Ascending aorta (tissue), 2 donors: ENCODE measurements around the gene ITFG2. TPM values are rescaled to one million over a fixed set of nuclear protein-coding genes. Genes with fewer than 3 reads are reported as not detected.
"Not testable (repeated sequence)": the region's sequence is repeated elsewhere in the genome, so short reads cannot be mapped to it uniquely, and the experiment has no call there.

ENCODE experiments used
- DNase-seq, 2 donors: peaks; one replicate each; pipeline ENCODE4 v3.0.0-alpha.2; 2019; ENCODE audit warnings: low spot score in 2 of 2
- H3K27ac ChIP-seq, 2 donors: fragments of 200-600 bp; sonication (generic); one replicate each; pipeline ENCODE4 v1.5.1; 2016 to 2017; ENCODE audit warnings: mild to moderate bottlenecking in 1 of 2
- H3K27me3 ChIP-seq: fragments of 200-600 bp; sonication (generic); one replicate; pipeline ENCODE4 v1.5.1; 2017
- H3K36me3 ChIP-seq, 2 donors: fragments of 200-600 bp; sonication (generic); one replicate each; pipeline ENCODE4 v1.5.1; 2016
- H3K4me1 ChIP-seq, 2 donors: fragments of 200-600 bp; sonication (generic); one replicate each; pipeline ENCODE4 v1.5.1; 2016 to 2017; ENCODE audit warnings: mild to moderate bottlenecking in 1 of 2
- H3K4me3 ChIP-seq, 2 donors: fragments of 200-600 bp; sonication (generic); one replicate each; pipeline ENCODE4 v1.5.1; 2016 to 2017; ENCODE audit warnings: mild to moderate bottlenecking in 1 of 2
- H3K9me3 ChIP-seq, 2 donors: fragments of 200-600 bp; sonication (generic); one replicate each; pipeline ENCODE4 v1.5.1; 2016
- CTCF ChIP-seq, 3 experiments: fragments of 200-600 bp in 2 of 3; fragments of 450-650 bp in 1 of 3; sonication (generic) in 2 of 3; IDR thresholded peaks; one replicate each; pipeline ENCODE4 v1.5.1; 2016 to 2019; ENCODE audit warnings: antibody characterized with exemption in 3 of 3, mild to moderate bottlenecking in 1 of 3, moderate library complexity in 1 of 3
- intact Hi-C: fragments of 100-400 bp; cut with DNase I; formaldehyde crosslinking; loops from one replicate; pipeline ENCODE4 v1.15.1; 2023
- total RNA-seq: library from RNA; depleted of rRNA; stranded (reverse); fragments of >200 nt; gene quantifications from one replicate; pipeline ENCODE4 v1.1.0, GENCODE V29; 2016

The ITFG2 gene
- total RNA-seq, 1 donor from 2014 or later = 19.9 TPM

- no peaks in the 10 kb centered on the region for H3K9me3 ChIP-seq
- no peak overlapping the region for H3K4me3 ChIP-seq
- no peaks in the 10 kb centered on the region for H3K27me3 ChIP-seq
- intact Hi-C loops = no loop called here
- H3K36me3 ChIP-seq = no peaks in the 10 kb centered on the region
- no peak for TF ChIP-seq CTCF (IDR thresholded peaks at IDR 0.05)
- H3K4me1 ChIP-seq = no peaks in the 10 kb centered on the region
- DNase-seq = no peak
- no peak overlapping the region for H3K27ac ChIP-seq
Measured at GRCh38 chr12:2769866-2770533, 42.5 kb upstream of the ITFG2 start.

GRCh38 chr12:2770544-2770943, 41.9 kb upstream of the ITFG2 start:
- H3K4me1 ChIP-seq, H3K4me3 ChIP-seq, H3K36me3 ChIP-seq, H3K27me3 ChIP-seq, H3K9me3 ChIP-seq, H3K27ac ChIP-seq, intact Hi-C loops, DNase-seq: not testable (repeated sequence)

GRCh38 chr12:2772370-2772769, 40.1 kb upstream of the ITFG2 start:
- Histone ChIP-seq H3K36me3 (no peaks in the 10 kb centered on the region), H3K4me1 (no peaks in the 10 kb centered on the region), H3K9me3 (no peaks in the 10 kb centered on the region), H3K4me3 (no peak overlapping the region), H3K27ac (no peak overlapping the region), H3K27me3 (no peaks in the 10 kb centered on the region)
- no peak for DNase-seq
- intact Hi-C loops = no loop called here
- no peak for TF ChIP-seq CTCF (IDR thresholded peaks at IDR 0.05)

- Histone ChIP-seq H3K27me3 (no peaks in the 10 kb centered on the region), H3K4me3 (no peak overlapping the region), H3K27ac (no peak overlapping the region), H3K9me3 (no peaks in the 10 kb centered on the region), H3K4me1 (no peaks in the 10 kb centered on the region), H3K36me3 (no peaks in the 10 kb centered on the region)
- no peak for TF ChIP-seq CTCF (IDR thresholded peaks at IDR 0.05)
- intact Hi-C loops = no loop called here
- DNase-seq = no peak
Measured at GRCh38 chr12:2773199-2773875, 39.1 kb upstream of the ITFG2 start.

- no peaks in the 10 kb centered on the region for H3K36me3 ChIP-seq
Measured at GRCh38 chr12:2775431-2775830, 37.0 kb upstream of the ITFG2 start.

More at GRCh38 chr12:2775431-2775830, 37.0 kb upstream of the ITFG2 start:
- no peak overlapping the region for H3K4me3 ChIP-seq
- H3K4me1 ChIP-seq = no peaks in the 10 kb centered on the region
- H3K27me3 ChIP-seq = no peaks in the 10 kb centered on the region
- TF ChIP-seq CTCF (IDR thresholded peaks at IDR 0.05) = no peak
- no peak overlapping the region for H3K27ac ChIP-seq
- DNase-seq = no peak
- H3K9me3 ChIP-seq = no peaks in the 10 kb centered on the region
- intact Hi-C loops = no loop called here
